CD4-positive, alpha-beta T cell treated with Interleukin-4 for 1 hour (primary cell): ENCODE measurements around the gene DAPK3.
"Not testable (repeated sequence)": the region's sequence is repeated elsewhere in the genome, so short reads cannot be mapped to it uniquely, and the experiment has no call there.

ENCODE experiments used
- DNase-seq, 2 donors: peaks; one replicate each; pipeline ENCODE4 v3.0.0-alpha.2; 2020 to 2022

The DAPK3 gene

GRCh38 chr19:4000798-4001197 is 29.9 kb upstream of the DAPK3 start:
- DNase-seq: not testable (repeated sequence)

DNA sequence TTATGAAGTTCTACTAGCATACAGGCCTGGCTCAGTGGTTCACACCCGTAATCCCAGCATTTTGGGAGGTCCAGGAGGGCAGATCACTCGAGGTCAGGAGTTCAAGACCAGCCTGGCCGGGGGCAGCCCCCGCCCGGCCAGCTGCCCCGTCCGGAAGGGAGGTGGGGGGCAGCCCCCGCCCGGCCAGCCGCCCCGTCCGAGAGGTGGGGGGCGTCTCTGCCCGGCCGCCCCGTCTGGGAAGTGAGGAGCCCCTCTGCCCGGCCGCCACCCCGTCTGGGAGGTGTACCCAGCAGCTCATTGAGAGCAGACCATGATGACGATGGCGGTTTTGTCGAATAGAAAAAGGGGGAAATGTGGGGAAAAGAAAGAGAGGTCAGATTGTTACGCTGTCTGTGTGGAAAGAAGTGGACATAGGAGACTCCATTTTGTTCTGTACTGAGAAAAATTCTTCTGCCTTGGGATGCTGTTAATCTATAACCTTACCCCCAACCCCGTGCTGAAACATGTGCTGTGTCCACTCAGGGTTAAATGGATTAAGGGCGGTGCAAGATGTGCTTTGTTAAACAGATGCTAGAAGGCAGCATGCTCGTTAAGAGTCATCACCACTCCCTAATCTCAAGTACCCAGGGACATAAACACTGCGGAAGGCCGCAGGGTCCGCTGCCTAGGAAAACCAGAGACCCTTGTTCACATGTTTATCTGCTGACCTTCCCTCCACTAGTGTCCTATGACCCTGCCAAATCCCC is 27.9 kb upstream of the DAPK3 start:
- not testable (repeated sequence) for DNase-seq

- no peak for DNase-seq
Measured at GRCh38 chr19:3995607-3996006, 24.7 kb upstream of the DAPK3 start.

DNA sequence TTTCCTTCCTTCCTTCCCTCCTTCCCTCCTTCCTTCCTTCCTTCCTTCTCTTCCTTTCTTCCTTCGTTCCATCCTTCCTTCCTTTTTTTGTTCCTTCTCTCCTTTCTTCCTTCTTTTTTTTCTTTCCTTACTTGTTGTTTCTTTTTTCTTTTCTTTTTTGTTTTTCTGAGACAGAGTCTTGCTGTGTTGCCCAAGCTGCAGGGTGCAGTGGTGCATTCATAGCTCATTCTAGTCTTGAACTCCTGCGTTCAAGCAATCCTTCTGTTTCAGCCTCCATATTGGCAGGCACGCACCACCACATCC is 19.9 kb upstream of the DAPK3 start:
- DNase-seq: no peak

GRCh38 chr19:3987619-3988371 is 16.9 kb upstream of the DAPK3 start:
- DNase-seq: peak; percentile 92 to 93

DNA sequence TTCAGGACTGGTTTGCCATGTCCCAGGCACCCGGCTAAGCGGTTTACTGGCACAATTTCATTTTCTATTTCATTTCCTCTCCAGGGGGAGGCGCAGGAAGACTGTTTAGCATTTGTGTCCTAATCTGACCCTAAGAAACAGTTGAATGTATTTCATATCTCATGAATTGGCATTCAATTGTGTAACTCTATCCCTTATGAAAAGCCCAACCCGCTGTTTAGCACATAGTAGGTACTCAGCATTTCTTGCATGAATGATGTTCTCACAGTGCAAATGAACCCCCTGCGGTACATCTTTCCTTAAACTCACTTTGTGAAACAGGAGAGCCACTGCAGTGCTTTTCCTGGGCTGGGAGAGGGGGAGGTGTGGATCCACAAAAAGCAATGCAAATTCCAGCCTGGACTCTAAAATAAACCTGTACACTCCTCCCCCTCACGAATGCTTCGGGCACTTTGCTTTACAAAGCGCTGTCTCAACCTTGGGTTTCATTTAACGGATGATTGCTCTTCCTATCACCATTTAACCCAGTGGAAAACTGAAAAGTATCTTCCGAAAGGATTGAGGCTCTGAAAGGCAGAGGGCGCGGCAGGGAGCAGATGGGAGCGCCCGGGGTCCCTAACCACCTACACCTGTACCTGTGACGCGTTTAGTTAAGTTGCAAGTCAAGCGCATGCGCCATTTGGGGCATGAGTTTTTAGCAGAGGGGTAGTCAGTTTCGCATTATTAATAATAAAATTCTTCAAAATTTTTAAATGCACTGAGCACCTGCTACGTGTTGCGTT is 15.6 kb upstream of the DAPK3 start:
- peak; percentile 76 to 83 for DNase-seq

DNA sequence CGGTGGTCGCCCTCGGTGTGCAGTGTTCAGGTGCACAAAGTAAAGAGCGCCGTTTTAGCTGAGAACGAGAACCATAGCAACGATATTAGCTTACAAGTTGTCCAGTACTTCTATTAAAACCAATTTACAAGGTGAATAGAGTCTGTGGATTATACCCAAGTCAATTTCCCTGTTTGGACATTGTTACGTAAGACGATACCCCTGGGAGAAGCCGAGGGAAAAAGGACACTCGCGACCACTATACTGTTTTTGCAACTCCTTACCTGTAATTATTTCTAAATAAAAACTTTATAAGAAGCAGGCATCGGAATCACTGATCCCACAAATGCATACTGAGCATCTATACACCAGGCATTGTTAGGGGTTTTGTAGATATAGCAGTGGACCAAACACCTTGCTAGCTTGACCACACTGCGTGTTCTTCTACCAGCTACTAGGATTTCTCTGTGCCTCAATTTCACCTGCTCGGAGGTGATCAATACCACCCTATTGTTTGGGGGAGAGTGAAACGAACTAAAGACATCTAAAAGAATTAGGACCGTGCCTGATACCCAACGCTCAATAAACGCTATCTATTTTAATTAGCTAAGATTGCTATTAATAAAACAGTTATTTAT is 14.9 kb upstream of the DAPK3 start:
- DNase-seq: no peak

- peak; percentile 91 to 93 for DNase-seq
Measured at GRCh38 chr19:3984908-3985642, 14.2 kb upstream of the DAPK3 start, which contains the start of gene EEF2. TSS of gene EEF2 (minus strand) at chr19:3985463. CDS start at chr19:3985380, 83 bp downstream.

- no peak for DNase-seq
Measured at GRCh38 chr19:3984584-3984907, 13.6 kb upstream of the DAPK3 start.

GRCh38 chr19:3983936-3984583 is 13.2 kb upstream of the DAPK3 start:
- DNase-seq: peak in 1 of 2 donors; percentile 37

DNA sequence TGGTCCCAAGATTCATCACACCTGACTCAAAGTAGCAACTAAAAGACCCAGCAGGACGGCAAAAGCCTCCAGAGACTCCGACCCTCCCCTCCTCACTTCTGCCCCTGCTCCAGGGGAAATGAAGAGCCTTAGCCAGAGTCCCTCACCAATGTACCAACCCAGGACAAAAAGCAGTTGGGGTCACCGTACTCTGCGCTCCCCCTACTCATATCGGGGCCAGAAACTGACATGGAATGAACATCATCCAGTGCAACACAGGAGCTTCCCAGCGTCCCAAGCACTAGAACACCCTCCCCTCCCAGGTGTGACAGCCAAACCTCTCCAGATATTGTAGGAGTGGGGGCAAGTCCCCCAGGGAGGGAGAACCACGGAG is 12.6 kb upstream of the DAPK3 start:
- no peak for DNase-seq

DNA sequence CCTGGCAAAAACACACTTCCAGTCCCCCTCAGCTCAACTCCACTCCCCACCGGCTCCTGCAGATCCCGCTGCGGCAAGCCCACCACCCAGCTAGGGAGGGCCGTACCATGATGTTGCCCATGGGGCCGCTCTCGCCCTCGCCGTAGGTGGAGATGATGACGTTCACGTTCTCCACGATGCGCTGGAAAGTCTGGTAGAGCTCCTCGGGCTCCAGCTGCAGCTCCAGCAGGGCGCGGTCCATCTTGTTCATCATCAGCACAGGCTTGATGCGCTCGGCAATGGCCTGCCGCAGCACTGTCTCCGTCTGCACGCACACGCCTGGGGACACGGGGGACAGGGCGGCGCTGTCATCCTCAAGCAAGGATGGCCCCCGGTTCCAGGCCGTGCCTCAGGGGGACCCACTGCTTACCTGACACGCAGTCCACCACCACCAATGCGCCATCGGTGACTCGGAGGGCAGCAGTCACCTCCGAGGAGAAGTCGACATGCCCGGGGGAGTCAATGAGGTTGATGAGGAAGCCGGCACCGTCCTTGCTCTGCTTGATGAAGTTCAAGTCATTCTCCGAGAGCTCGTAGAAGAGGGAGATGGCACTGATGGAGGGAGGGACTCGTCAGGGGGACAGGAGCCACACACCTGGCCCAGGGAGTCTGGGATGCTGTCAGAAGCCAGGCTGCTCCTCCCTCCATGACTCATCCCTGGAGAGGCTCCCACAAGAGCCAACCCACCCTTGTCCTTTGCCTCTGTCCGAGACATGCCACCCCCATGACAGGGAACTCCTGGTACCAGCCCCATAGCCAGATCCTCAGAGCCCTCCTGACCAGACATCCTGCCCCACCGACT is 12.0 kb upstream of the DAPK3 start:
- no peak for DNase-seq

GRCh38 chr19:3981736-3982681 is 11.1 kb upstream of the DAPK3 start:
- DNase-seq: no peak

- no peak for DNase-seq
Measured at GRCh38 chr19:3981373-3981735, 10.5 kb upstream of the DAPK3 start.

- no peak for DNase-seq
Measured at GRCh38 chr19:3980353-3981251, 9.7 kb upstream of the DAPK3 start.

GRCh38 chr19:3979674-3980352 is 8.9 kb upstream of the DAPK3 start:
- peak in 1 of 2 donors; percentile 18 for DNase-seq

DNA sequence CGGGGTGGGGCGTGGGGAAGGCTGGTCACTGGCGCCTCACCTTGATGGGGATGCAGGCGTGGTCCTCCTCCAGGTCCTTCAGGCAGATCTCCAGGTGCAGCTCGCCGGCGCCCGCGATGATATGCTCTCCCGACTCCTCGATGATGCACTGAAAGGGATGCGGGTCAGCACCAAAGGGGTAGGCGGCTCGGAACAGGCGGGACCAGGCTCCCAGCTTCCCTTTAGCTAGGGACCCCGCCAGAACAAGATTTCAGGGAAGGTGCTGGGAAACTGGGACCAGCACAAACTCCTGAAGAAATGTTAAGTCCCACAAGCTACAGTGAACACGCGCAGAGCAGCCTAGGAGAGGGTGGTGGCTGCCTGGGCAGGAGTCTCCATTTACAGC is 8.4 kb upstream of the DAPK3 start:
- DNase-seq: no peak

- no peak for DNase-seq
Measured at GRCh38 chr19:3978145-3978544, 7.2 kb upstream of the DAPK3 start.
